OCI-LY3 (cell line): Measurements from ENCODE around the gene NME9.

Experiments
- CTCF ChIP-seq: fragments of 200-600, 300-600 bp; sonication (generic); IDR thresholded peaks from 2 replicates; pipeline ENCODE4 v1.5.1; 2014; ENCODE audit warnings: antibody characterized with exemption, low read length, low read depth
- EZH2phosphoT487 ChIP-seq: fragments of 200-600 bp; shearing (Covaris generic); IDR thresholded peaks from 2 replicates; pipeline ENCODE4 v1.6.1; 2018; ENCODE audit warnings: antibody characterized with exemption, mixed run types, low read depth

GRCh38 chr3:138297876-138298275, 31.8 kb downstream of the NME9 start:
- no peak for TF ChIP-seq CTCF
- TF ChIP-seq EZH2phosphoT487 = no peak
